KOPT-K1 (cell line): ENCODE measurements around the gene IRAK1.
A peak's percentile ranks its signal among the peaks of the same experiment; 100 is the strongest.

Source experiments
- H3K27ac ChIP-seq: fragments of 200-600 bp; sonication (generic); 2 replicates; pipeline ENCODE4 v1.5.1; 2016; ENCODE audit warnings: antibody characterized with exemption, mild to moderate bottlenecking, low read depth, low read length; ENCODE audit not compliant: poor library complexity, severe bottlenecking
- H3K36me3 ChIP-seq: fragments of 200-600 bp; sonication (generic); 2 replicates; pipeline ENCODE4 v1.5.1; 2017; ENCODE audit warnings: antibody characterized with exemption, mild to moderate bottlenecking, low read length, moderate library complexity; ENCODE audit not compliant: insufficient read depth
- H3K9me3 ChIP-seq: fragments of 200-600 bp; sonication (generic); 2 replicates; pipeline ENCODE4 v1.5.1; 2017; ENCODE audit warnings: antibody characterized with exemption, low read length, mild to moderate bottlenecking; ENCODE audit not compliant: insufficient read depth, poor library complexity, severe bottlenecking

Gene IRAK1

DNA sequence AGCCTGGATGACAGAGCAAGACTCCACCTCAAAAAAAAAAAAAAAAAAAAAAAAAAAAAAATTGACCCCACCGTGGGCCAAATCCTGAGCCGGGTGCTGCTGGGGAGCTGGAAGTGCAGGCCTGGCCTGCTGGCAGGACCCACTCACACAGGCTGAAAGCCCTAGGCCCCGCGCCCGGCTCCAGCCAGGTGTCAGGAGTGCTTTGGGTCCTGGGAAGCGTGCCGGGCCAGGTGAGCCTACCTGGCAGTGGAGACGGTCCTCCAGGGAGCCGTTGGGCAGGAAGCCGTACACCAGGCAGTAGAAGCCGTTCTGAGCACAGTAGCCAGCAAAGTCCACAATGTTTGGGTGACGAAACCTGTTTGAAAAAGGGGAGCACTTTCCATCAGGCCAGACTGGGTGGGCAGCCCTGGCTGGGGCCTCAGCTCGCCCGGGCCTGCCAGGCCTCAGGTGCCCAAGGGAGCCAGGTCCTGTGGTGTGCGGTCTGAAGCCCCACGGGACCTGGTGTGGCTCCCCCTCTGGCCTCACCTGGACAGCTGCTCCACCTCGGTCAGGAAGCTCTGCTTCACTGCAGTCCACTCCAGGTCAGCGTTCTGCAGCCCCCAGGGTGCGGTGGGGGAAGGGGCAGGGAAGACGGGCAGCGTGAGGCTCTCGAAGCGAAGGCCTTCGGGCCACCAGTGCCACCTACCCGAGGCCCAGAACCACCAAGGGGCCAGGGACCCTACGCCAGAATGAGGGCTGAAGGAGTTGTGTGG, 1.8 kb downstream of the IRAK1 start:
- Histone ChIP-seq H3K9me3 (peaks cover 4% of the 10 kb centered on the region), H3K27ac (peak overlapping the region; percentile 91), H3K36me3 (peaks cover 54% of the 10 kb centered on the region)

DNA sequence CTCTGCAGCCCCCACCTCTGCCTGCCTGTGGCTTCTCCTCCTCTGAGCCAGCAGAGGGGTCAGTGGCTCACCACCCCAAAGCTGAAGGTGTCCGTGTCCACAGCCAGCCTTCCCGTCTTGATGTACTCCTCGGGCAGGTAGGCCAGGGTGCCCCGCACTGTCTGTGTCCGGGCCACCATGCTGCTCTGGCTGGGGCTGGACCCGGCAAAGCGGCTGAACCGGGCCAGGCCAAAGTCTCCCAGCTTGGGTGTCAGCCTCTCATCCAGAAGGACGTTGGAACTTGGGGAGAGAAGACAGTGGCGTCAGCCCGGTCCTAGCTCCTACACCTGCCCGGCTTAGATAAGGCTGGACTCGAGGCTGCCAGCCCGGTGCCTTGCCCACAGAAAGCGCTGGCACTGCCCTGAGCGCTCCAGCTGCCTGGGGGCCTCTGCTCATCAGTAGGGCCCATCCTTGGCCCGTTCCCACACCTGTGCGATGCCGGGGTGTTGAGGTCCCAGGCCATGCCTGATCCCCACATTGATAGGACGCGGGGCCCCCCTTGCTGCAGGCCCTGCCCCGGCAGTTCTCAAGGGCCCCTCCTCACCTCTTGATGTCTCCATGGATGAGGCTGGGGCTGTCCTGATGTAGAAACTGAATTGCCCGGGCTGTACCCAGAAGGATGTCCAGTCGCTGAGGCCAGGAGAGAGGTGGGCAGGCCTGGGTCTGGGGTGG, 3.2 kb downstream of the IRAK1 start:
- Histone ChIP-seq H3K36me3 (peaks cover 68% of the 10 kb centered on the region), H3K9me3 (peaks cover 4% of the 10 kb centered on the region), H3K27ac (no peak overlapping the region)

DNA sequence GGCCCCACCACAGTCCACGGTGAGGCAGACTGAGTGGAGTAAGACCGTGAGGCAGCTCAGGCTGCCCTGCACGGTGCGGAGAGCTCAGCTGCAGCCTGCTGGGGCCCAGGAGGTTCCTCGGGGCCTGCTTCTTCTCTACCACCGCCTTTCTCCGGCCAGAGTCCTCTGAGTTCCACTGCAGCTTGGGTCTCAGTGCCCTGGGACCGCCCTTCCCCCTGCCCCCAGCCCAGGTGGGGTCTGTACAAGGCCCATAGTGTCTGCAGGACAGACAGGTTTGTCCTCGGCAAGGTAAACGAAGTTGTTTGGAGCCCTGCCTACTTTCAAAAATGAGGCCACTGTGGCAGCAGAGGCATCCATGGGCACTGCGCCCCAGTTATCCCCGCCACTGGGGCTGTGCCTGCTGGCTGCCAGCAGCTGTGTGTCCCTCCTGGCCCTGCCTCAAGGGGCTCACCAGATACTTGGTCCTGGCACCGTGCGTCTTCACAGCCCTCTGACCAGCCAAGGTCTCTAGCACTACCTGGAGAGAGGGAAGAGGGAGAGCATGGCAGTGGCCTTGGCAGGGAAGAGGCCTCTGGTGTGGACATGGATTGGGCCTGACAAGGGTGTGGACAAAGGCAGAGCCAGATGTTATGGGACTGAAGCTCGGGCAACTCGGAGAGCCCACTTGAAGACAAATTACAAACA, 4.0 kb downstream of the IRAK1 start:
- Histone ChIP-seq H3K27ac (peak overlapping the region; percentile 5), H3K9me3 (no peaks in the 10 kb centered on the region), H3K36me3 (peaks cover 76% of the 10 kb centered on the region)

DNA sequence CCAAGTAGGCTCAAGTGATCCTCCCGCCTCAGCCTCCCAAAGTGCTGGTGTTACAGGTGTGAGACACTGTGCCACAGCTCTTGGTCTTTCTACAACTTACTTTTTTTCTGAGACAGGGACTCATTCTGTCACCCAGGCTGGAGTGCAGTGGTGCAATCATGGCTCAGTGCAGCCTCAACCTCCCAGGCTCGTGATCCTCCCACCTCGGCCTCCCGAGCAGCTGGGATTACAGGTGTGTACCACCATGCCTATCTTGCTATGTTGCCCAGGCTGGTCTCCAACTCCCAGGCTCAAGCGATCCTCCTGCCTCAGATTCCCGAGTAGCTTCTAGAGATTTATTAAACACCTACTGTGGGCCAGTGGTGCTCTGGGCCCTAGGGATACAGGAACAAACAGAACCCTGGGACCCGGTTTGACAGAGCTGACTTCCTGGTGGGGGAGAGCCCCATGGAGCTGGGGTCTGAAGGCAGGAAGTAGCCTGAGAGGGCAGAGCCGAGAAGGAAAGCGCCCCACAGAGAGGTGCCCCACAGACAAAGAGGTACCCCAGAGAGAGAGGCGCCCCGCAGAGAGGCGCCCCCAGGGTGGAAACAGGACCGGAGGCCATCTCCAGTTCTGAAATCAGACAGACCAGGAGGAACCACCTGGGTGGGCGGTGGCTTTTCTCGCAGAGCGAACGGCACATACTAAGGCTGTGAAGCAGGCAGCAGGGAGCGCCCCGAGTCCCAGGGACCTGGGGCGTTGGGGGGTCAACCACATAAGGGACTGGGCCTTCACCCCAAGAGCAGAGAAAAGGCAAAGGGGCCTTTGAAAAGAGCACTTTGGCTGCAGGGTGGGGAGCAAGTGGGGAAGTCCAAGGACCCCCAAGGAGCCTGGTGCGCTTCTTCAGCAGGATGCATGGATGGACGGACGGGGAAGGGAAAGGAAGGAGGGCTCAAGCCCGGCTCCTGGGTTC, 5.0 kb downstream of the IRAK1 start:
- H3K9me3 ChIP-seq, result no peaks in the 10 kb centered on the region
- H3K36me3 ChIP-seq, result peaks cover 86% of the 10 kb centered on the region
- H3K27ac ChIP-seq, result peak overlapping the region; percentile 54

DNA sequence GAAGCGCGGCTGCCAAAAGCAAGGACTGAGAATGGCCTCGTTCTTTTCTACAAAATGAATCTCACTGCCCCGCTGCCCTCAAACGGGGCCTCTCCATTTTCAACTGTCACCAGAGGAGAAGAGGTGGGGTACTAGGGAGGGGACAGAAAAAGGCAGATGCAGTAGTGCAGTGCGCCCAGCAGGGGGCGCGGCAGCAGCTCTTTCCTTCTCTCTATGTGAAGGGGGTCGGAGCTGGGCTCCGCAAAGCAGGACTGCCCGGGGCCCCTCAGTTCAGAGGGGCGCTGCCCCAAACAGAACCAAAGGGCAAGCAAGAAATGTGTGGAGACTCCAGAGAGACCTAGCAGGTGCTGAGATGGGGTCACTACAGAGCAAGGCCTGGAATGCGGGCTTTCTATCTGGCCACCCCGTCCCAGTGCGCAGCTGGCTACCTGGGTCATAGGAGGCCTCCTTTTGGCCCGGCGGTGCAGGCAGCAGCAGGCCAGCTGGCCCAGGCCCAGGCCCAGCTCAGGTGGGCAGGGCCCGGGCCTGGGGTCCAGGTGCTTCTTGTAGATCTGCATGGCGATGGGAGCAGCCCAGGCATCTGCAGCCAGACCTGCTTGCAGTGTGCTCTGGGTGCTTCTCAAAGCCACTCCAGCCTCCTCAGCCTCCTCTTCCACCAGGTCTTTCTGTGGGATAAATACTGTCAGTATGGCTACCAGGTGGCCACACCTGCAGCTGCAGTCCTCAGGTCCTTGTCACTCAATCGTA, 5.9 kb downstream of the IRAK1 start:
- no peaks in the 10 kb centered on the region for H3K9me3 ChIP-seq
- peak overlapping the region; percentile 54 for H3K27ac ChIP-seq
- peaks cover 87% of the 10 kb centered on the region for H3K36me3 ChIP-seq

DNA sequence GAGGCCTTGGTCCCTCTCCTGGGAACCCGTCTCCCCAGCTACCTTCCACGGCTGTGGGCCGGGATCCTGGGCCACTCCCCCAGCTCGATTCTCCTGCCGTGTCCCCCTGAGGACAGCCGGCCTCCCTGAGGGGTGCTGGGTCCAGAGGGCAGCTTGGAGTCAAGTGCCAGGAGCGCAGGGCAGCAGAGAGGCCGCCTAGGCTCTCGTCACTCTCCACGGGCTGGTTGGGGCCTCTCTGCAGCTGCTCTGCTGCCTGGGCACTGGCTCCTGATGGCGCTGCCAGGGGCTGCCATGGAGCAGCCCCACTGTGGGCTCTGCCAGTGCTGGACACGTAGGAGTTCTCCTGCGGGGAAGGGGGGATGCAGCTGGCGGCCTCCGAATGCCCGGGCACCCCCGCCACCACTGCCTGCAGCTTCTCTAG, 6.7 kb downstream of the IRAK1 start:
- H3K36me3 ChIP-seq, result peaks cover 87% of the 10 kb centered on the region
- peak overlapping the region; percentile 54 for H3K27ac ChIP-seq

DNA sequence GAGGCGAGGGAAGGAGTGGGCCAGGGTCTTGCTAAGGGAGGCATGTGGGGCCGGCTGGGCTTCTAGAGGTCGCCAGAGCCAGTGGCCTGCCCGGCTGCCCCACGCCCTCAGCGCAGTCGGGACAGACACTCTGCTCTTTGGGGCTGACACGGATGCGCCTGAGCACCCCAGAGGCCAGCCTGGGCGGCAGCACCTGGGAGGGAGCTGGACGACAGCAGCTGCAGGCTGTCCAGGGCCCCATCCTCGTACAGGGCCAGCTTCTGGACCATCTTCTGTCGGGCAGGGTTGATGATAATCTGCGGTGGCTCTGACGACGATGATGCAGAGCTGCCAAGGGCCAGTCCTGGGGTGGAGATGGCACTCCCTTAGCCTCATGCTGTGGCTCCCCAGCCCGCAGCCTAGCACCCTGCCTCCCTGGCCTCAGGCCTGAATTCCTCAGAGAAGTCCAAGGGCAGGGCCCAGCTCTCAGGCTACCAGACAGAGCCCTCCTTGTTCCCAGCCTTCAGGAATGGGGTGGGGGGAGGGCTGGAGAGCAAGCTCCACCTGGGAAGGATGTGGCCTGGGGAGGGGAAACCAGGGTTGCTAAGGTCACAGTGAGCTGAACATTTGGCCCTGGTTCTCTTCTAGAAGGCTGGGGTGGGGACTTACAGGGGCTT, 7.2 kb downstream of the IRAK1 start:
- no peaks in the 10 kb centered on the region for H3K9me3 ChIP-seq
- H3K27ac ChIP-seq, result peak overlapping the region; percentile 54
- H3K36me3 ChIP-seq, result peaks cover 87% of the 10 kb centered on the region

More for the DNA sequence above, 6.7 kb downstream of the IRAK1 start:
- no peaks in the 10 kb centered on the region for H3K9me3 ChIP-seq

DNA sequence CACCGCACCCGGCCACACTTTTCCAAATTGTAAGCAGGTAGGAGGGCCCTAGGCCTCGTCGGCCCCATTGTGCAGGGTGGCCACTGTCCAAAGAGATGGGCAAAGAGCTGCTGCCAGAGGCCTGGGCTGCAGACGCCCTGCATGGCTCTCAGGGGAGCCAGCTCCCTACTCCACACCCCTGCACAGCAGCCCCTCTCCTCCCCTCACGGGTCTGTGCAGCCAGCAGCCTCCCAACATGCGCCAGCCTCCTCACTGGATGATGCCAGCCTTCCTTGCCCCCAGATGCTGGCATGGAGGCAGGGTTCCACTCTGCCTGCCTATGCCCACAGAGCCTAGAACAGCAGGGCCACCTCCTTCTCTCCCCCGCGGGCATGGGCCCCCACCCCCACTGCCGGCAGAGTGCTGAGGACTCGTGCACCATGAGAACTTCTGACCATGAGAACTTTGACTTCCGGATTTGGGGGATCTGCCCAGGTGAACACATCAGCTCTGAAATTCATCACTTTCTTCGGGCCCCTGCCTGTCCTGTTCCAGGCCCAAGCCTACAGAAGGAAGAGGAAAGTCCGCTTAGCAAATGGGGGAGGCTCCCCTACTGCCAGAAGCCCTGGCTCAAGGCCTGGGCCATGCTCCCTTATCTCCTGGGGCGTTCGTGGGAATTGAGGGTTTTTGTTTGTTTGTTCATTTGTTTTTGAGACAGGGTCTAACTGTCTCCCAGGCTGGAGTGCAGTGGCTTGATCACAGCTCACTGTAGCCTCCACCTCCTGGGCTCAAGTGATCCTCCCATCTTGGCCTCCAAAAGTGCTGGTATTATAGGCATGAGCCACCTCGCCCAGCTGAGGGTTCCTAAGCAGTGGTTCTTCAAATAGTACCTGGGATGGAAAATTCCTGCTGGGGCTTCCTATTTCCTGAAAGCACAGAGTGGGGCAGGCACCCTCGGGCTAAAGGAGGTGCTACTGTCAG, 8.0 kb downstream of the IRAK1 start:
- Histone ChIP-seq H3K9me3 (no peaks in the 10 kb centered on the region), H3K36me3 (peaks cover 86% of the 10 kb centered on the region), H3K27ac (no peak overlapping the region)

DNA sequence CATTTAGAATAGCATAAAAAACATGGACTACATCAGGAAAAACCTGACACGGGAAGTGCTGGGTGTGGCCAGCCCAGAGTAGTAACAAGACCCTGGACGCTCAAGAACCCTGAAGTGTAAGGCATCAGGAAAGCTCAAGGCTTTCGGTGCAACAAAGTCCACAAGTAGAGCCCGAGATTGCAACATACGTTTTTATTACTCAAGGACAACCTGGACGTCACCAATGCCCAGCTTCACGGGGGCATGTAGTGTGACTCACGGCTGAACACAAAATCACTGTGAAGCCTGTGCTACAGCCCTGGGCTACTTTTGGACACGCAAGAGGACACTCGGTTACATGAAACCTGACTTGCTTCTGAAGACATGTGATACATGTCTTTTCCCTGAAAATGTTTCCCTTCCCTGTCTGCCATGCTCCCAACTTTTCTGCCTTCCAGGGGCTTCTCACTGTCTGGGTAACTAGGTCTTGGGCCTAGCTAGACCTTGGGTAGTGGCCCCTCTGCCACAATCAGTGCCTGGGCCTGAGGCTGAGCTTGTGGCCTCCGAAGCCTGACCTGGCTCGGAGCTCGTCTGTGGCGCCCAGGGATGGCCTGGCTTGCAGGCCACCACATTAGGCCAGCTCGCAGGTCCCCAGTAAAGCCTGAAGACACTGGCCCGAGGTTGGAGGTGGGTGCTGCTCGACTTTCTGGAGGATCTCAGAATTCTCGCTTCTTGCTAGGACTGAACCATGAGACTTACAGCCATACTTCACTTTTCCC, 9.2 kb downstream of the IRAK1 start:
- Histone ChIP-seq H3K9me3 (no peaks in the 10 kb centered on the region), H3K27ac (no peak overlapping the region), H3K36me3 (peaks cover 79% of the 10 kb centered on the region)

DNA sequence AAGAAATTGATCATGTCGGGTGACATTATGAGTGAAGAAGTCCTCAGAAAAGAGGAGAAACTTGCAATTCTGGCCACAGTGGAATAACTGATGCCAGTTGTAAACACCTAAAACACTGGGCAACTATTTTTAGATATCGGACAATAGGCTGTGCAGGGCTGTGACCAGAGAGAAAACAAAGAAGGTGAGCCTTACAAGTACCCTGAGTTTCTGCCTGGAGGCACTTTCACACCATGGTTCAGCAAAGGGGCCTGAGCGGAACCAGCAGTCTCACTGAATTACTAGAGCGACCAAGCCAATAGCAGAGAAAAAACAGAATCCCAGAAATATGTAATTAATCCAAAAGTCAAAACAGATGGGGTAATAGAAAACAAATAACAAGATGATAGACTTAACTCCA, 11.2 kb downstream of the IRAK1 start:
- Histone ChIP-seq H3K36me3 (peaks cover 61% of the 10 kb centered on the region), H3K27ac (no peak overlapping the region), H3K9me3 (no peaks in the 10 kb centered on the region)

DNA sequence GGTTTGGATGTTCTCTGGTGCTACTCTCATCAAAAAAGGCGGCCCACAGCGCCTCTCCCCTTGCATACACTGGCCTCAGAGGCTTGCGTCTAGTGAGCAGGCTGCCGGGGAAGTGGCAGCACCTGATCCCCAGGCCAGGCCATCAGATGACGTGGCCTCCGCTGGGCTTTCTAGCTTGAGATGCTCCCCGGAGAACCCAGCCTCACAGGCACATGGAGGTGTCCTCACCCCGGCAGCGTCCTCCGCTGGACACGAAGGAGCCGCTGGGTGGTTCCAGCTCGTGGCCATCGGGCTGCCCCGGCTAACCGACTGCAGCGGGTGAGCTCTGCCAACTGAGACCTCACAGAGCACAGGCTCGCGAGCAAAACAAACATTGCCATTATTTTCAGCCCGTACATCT, 12.8 kb downstream of the IRAK1 start:
- Histone ChIP-seq H3K27ac (no peak overlapping the region), H3K9me3 (no peaks in the 10 kb centered on the region), H3K36me3 (peaks cover 45% of the 10 kb centered on the region)

DNA sequence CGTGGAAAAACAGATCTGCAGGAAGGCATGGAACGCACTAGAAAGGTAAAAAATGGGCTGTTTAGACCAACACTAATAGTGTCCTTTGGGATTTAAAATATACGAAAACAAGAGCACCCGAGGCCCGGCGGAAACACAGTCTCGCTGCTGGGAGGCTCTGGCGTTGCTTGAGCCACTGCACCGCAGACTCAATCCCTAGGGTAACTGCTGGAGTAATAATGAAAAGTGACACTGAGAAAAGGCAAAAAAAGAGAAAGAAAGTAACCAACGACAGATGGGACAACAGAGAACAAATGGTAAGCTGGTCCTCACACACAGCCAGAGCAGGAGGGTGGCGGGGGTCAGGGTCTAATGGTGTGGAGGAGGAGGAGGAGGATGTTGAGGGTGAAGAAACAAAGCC, 15.4 kb downstream of the IRAK1 start:
- no peaks in the 10 kb centered on the region for H3K9me3 ChIP-seq
- H3K36me3 ChIP-seq, result peaks cover 23% of the 10 kb centered on the region; the same call in 1 of the 2 replicates
- H3K27ac ChIP-seq, result no peak overlapping the region
